NCI-H2171 (cell line): Measurements from ENCODE around the gene FAXC.
"Not testable (repeated sequence)": the region's sequence is repeated elsewhere in the genome, so short reads cannot be mapped to it uniquely, and the experiment has no call there.

Experiments
- DNase-seq: peaks from one replicate; lab custom pipeline; 2025; lab: John Stamatoyannopoulos, UW

FAXC gene

DNA sequence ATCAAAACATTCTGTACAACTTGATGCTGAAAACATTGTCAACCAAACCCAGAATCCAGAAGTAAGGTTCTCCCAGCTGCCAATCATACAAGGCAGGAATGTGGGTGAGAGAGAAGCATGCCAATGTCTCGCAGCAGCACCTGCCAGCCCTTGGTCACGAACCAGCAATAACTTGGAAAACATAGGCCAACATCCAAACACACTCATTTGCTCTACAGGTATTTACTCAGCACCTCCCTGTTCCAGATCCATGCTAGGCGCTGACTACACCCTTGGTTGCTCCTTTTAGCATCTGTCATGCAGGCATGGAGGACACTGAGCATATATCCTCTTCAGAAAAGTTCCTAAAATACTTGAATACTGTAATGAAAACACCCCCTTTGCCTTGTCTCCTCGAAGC lies 63.6 kb downstream of the FAXC start:
- DNase-seq = no peak

DNA sequence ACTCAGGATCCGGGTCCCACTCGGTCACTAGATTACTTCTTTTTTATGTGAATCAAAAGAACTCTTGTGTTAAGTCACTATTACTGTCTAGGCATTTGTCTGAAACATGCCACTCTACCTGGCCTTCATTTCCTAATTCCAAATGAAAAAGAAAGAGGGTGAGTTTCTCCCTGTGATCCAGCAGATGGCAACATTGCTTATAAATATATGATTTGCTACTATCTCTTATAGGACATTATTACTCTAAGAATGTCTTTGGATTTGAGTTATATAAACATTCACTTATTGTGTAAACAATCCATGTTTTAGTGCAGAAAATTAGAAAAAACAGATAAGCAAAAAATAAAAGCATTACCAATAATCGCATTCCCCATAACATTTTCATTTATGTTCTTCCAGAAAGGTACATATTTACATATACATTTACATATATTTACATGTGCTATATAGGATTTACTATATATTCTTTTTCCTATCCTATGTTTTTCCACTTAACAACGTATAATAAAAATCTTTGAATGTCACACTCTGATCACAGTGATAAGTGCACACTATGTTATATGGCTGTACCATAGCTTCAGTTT lies 66.9 kb downstream of the FAXC start:
- DNase-seq = peak; percentile 17

DNA sequence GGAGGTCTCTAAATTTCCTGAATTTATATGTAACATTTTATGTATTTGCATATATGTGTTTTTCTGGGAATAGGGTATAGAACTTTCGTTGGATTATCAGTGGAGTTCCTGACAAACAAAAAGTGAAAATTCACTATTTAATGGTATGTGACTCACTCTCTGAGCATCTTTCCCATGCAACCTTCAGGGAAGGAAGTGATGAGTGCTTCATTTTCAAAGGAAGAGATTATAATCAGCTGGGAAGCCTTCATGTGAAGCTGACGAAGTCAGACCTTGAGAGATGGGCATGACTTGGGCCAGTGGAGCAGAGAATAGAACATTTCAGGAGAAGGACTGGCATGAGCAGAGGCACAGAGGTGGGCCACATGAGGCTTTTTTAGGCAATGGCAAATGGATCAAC lies 72.7 kb downstream of the FAXC start:
- DNase-seq = no peak

DNA sequence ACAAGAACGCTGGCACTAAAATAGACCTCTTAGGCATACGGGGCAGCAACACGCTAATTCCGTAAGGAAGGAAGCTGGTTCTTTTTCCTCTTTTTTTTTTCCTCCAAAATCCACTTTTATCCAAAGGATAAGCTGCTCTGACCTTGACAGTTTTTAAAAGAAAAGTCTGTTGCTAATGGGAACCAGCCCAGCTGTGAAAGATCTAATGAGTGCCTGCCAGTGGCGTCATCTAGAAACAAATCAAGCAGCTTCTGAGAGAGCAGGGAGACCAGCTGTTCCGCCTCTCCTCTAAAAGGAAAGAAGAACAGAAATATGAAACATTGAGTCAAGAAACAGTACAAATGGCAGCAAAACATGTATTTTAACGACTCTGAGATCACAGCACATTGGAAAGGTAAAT lies 78.6 kb downstream of the FAXC start:
- no peak for DNase-seq

DNA sequence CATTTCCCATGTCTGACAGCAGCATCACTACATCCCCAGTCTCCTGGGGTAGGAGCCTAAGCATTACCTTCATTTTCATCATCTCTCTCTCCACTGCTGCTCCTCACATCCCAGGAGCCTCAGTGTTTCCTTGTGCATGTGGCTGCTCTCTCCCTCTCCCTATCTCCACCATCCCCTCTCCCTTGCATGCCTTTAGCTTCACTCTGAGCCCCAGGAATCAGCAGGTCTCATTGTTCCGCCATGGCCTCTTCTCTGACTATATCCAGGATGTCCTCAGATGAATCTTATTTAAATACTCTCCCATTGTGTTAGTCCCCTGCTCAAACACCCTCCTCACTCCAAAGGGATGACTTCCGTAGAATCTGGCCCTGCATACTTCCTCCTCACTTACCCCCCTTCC lies 79.4 kb downstream of the FAXC start:
- no peak for DNase-seq

DNA sequence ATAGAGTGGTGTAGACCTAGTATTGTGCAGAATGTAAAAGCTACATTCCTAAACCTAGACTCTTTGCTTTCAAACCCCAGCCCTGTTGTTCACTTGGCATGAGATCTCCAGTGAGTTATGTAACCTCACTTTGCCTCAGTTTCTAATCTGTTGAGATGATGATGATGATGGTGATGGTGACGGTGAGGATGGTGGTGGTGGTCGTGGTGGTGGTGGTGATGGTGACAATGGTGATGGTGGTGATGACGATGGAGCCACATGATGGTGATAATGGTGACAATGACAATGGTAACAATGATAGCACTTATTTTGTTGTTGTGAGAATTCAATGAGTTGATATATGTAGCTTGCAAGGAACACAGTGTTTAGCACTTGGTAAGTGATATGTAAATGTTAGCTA lies 80.3 kb downstream of the FAXC start:
- DNase-seq = no peak

DNA sequence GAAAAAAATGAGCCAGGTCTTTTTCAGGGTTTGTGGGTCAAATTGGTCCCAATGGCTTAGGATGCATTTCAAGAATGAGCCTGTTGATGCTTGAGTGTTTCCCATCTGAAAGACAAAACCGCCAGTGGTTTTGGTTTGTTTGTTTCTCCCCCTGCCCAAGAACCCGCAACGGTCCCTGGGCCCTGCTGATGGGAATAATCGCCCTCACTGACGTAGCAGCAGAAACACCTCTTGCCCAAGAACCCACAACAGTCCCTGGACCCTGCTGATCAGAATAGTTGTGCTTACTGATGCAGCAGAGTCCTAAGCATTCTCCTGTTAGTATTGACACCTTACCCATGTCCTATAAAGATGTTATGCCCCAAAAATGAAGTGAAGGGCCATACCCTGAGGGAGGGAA lies 82.5 kb downstream of the FAXC start:
- DNase-seq = not testable (repeated sequence)

DNA sequence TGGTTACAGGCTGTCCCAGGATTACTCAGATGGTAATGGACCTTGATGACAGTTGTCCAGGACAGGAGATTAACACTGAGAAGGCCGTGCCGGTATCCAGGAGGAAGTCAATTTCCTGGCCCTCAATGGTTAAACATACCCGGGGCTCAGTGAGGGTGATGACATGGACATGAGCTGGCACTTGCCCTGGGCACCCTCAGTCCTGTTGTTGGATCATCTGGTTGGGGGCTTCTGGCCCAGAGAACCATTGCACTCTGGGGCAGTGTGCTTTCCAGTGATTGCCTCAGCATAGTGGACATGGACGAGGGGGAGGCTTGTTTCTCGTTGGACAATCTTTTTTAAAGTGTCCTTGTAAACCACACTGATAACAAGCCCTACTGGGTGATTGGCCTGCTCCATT lies 84.0 kb downstream of the FAXC start:
- not testable (repeated sequence) for DNase-seq

DNA sequence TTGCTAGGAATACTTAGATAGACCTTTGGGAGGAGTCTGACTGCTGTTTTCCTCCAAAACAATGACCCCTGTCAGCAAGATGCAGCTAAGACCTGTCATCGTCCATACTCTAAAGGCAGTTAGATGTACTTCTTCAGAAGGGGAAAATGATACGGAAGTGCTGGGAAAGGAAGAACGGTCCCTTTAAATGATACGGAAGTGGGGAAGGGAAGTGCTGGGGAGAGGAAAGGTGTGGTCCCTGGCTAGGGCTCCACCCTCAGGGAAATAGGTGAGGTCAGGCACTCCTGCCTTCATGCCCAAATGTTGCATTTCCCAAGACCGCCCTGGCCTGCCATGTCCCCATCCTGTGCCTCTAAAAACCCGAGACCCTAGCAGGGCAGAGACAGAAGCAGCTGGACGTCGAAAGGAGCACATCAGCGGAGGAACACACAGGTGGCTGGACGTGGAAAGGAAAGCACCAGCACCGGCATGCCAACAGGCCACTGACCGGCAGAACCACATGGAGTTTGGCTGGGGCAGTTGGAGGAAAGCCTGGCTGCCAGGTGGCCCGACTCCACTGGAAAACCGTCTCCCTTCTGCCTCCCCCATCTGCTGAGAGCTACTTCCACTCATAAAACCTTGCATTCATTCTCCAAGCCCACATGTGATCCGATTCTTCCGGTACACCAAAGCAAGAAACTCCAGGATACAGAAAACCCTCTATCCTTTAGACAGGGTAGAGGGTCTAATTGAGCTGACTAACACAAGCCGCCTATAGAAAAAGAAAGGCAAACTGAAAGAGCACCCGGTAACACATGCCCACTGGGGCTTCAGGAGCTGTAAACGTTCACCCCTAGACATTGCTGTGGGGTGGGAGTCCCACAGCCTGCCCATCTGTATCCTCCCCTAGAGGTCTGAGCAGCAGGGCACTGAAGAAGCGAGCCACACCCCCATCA lies 94.6 kb downstream of the FAXC start:
- DNase-seq = no peak

DNA sequence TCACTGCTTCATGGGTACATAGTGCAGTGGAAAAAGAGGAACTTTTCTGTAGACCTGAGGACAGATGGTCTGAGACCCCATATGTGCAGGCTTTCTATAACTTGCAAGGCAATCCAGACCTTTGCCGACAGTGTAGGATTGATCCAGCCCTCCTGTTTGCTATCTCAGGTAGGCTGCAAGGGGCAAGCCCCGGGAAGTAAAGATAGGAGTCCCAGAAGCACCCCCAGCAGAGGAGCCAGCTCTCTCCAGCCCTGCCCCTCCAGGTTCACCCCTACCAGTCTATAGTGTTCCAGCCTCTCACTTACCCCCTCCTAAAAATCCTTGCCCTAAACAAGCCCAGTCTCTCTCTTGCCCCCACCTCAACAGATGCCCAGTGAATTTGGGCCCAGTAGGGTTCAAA lies 96.2 kb downstream of the FAXC start:
- no peak for DNase-seq

DNA sequence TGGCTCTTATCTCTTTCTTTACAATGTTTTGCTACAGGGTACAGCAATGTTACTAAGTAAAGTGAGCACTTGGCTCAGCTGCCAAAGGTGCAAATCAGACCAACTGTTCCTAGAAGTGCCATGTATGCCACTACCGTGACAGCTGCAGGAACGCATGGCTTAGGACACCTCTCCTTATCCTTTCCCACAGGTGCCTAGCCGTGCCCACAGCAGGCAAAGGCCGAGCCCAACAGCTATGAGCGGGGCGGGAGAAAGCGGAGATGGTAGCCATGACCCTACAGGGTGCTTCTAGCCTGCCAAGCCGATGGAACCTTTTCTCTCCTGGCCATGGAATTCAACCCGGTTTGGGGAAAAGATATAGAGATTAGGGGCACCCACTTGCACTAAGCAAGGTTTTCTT lies 97.1 kb downstream of the FAXC start:
- no peak for DNase-seq

DNA sequence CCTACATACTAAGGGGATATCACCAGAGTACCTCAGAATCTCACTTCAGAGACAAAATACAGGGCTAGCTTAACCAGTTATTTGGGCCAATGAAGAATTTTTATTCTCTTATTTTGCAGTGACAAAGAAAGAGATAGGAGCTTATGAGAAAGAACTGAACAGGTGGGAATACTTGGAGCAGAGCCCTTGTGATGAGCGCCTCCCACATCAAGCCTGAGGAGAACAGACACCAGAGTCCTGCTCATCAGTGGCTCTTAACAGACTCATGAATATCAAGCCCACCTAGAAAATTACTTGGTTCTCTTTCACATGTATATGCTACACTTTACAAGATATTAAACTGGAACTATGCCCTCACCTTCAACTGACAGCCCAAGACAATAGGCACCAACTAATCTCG lies 99.0 kb downstream of the FAXC start:
- no peak for DNase-seq

DNA sequence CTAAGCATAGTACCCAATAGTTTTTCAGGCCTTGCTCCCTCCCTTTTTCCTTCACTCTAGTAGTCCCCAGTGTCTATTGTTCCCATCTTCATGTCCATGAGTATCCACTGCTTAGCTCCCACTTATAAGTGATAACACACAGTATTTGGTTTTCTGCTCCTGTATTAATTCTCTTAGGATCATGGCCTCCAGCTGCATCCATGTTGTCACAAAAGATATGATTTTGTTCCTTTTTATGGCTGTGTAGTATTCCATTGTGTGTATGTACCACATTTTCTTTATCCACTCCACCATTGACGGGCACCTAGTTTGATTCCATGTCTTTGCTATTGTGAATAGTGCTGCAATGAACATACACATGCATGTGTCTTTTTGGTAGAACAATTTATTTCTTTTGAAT lies 102.9 kb downstream of the FAXC start:
- no peak for DNase-seq

DNA sequence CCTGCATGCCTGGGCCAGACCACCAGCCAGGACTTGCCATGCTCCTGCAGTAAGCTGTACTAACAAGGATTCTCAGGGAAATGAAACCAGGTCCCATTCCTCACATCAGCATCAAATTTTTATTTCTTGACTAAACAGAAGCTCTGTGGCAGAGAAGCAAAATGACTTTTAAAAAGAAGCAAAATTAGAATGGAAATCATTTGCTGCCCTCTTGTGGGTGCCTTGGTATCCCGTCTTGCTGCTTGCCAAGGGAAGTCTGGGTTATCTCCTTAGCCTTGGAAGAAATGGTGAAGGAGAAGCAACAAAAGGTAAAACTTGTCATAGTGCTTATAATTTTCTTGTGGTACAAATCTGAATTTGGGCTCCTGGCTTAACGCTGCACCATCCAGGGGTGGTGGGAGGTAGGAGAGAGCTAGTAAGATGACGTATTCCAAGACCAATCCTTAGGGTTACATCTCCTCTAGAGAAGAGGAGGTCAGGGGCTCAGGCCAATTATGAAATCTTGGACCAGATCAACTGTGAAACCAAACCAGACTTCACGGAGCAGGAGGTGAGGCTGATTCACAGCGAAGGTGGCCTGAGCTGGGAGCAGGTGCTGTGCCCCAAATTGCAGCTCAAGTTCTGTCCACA lies 107.5 kb downstream of the FAXC start:
- DNase-seq = no peak

DNA sequence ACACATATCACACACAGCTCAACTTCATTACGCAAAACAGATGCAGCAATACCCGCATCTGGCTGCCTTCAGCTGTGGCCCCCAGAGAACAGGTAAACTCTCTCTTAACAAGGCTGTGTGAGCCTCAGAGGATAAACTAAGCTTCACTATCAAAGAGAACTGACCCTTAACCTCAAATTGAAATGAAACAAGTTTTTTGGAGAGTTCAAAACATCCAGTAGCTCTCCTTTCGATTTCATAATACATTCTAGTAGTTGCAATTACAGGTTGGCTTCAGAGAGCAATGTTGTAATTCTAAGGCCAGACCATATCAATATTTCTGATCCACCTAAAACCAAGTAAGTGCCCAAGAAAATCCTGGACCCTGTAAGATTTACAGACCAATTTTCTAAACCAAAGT lies 113.5 kb downstream of the FAXC start:
- no peak for DNase-seq

DNA sequence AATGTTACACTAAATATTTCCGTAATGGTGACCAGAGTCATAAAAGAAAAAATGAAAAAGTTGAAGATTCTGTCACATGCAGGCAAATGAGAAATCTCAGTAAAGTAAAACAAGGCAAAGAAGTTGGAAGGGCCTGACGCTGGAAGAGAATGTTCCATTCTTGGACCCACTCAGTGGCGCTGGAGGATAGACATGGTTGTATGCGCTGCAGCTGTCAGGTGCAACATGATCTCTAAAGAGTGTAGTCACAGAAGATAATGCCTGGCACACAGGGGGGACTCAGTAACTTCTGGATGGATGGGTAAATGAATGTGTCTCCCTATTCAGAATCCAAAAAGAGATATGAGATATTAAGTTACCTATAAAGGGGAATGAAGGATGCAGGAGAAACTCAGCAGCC lies 116.3 kb downstream of the FAXC start:
- DNase-seq = no peak

DNA sequence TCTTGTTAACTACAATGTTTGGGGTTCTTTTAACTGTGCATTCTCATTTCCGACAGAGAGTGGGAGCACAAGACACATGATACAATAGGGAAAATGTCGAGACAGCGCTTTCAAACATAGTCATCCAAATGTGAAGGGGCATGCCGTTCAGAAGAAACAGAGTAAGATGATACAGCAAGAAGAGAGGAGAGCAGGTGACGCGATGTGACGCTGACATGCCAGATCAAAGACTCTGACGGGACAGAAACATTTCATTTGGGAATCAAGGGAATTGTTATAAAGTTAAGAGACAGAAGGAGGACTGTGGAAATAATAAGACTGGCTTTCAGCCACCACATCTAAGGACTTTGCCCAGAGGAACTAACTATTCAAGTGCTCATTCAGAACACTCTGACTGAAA lies 117.4 kb downstream of the FAXC start:
- no peak for DNase-seq

DNA sequence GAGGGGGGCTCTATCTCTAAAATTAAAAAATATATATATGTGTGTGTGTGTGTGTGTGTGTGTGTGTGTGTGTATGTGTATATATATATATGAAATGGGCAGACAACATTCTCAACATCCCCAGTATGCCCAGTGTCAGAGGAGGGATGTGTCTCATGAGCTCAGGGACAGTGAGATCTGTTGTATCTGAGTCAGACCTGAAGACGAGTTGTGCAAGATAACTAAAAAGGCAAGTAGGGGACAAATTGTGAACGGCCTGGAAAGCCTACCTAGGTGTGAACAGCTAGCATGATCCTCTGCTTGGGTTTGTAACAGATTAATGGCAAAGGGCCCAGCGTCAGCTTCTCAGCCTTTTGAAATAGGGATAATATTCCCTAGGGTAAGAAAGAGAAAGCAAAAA lies 124.3 kb downstream of the FAXC start:
- DNase-seq = no peak
